ENCODE measurements around the gene WRNIP1.

- no peak for TF ChIP-seq EZH2phosphoT487 (IDR thresholded peaks at IDR 0.05; ENCODE audit: borderline replicate concordance)
- TF ChIP-seq CTCF (conservative IDR thresholded peaks at IDR 0.05; ENCODE audit: low read length): peak; percentile 50
These were observed 18.2 kb downstream of the WRNIP1 start for GRCh38 chr6:2783188-2783963.
